ENCODE data around the gene RINL.

Gene RINL

DNA sequence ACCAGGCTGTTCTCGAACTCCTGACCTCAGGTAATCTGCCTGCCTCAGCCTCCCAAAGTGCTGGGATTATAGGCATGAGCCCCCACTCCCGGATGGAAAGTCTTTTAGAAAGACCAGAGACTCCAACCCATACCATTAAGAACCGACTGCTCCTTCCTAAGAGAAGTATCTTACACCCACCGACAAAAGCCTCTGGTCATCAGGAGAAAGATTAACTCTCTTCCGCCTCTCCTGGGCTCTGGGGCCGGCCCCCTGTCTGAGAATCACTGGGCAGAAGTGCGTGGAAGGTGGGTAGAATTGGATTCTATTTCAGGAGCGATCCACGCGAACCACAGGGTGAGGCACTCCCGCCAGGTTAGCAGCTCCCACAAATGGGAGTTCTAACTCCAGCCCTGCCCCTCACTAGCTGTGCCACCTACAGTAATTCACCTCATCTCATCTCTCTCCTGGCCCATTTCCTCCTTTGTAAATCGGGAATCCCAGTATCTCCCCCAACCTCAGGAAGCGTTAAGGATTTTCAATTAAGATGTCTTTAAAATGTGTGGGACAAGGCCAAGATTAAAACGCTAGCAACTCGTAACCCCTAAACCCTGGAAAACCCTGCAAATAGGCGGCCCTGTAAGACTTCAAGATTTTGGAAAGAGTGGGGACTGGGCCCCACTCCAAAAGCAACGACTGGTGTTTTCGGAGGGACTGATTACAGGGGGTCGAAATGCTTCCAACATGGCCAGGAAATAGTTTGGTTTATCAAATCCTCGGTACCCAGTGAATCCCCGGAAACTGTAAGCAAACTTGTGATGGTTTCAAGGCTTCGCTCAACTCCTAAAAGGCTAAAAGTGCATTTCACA is 29.6 kb downstream of the RINL start:
- DNase-seq: no peak

- DNase-seq: no peak
These were observed 32.0 kb downstream of the RINL start for GRCh38 chr19:38846097-38846496.

DNA sequence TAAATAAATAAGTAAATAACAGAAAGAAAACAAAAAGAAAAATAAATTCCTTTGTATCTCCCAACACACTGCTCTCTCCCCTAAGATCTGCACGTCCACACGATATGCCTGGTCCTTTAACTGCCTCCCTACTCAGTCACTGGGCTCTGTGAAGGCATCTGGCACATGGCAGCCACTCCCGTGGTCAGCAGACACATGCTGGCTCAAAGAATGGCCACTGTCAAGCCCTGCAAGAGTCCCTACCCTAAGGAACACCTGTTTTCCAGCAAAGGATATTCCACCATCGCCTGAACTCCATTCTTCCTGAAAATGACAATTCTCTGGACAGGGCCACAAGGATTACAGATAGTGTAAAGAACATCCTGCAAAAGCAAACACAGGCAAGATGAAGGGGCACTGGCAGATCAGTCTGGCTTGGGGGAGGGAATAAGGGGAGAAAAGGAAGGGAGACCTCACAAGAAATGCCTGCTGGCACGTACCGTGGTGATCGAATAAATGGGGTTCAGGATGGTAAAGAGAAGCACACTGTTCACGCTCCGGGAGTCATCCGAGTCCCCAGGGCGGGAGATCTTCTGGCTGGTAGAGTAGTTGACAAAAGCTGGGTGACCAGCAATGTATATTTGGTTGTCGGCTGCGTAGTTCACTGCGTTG is 32.6 kb downstream of the RINL start:
- no peak for DNase-seq

DNA sequence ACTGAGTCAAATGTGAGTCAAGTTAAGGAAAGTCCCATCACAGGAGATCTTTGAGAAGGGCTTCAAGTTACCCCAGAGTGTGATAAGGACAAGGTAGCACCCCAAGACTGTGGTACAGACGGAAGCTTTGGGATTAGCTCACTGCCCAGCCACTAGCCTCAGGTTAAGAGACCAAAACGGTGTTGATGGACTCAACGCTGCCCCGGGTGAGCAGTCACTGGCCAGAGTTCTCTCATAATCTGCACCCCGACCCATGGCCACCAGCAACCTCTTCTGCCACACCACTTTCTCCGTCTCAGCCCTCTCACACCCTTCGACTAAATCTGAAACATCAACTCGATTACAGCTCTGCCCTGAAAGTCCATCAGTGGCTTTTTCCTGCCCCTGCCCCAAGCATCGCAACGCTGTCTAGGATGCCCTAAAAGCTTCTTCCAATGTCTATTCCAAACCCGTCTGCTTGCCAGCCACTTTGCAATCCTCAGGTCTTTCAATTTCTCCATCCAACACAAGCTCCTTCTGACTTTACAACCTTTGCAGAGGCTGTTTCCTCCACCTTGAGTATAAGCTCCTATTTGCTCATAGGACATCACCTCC is 33.9 kb downstream of the RINL start:
- DNase-seq: no peak

GRCh38 chr19:38843175-38843758 is 34.8 kb downstream of the RINL start:
- no peak for DNase-seq

GRCh38 chr19:38842439-38843174 is 35.5 kb downstream of the RINL start:
- no peak for DNase-seq

GRCh38 chr19:38841787-38842438 is 36.2 kb downstream of the RINL start:
- no peak for DNase-seq

DNA sequence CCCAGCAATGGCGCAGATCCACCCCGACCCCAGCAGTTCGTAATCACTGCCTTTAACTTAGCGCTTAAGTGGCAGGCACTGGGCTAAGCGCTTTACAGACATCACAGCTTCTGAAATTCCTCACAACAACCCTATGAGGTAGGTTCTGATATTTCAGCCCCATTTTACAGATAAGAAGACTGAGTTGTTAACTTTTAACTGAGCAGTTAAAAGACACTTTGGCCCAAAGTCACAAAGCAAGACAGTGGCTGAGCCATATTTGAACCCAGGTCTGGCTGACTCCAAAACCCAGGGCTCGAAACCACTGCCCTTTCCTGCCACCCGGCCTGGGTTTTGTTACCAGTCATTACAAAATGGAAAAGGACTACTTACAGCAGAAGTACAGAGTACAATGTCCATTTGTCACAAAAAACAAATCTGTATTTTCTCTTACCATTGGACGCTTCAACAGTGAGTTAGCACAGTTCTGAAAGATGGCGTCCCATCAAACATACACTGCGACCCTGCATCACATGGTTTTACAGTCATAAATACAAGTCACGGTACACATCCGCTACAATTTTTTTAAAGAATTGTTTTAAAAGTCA is 36.8 kb downstream of the RINL start:
- no peak for DNase-seq

DNA sequence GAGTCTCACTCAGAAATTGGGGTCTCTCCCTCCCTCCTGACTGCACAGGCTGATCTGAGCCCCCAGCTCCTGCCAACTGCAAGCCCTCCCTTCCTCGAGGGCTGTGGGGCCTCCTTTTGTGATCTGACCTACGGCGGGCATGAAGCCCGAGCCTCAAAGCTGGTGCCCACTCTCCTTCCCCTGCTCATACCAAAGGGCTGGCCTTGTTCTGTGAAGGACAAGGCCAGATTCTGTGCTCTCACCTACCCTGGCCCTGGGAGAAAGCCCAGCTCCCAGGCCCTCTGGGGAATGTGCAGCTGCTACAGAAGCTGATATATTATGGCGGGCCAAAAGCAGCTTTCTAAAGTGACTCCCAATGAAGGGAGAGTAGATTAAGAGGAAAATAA is 37.5 kb downstream of the RINL start:
- DNase-seq: no peak

DNA sequence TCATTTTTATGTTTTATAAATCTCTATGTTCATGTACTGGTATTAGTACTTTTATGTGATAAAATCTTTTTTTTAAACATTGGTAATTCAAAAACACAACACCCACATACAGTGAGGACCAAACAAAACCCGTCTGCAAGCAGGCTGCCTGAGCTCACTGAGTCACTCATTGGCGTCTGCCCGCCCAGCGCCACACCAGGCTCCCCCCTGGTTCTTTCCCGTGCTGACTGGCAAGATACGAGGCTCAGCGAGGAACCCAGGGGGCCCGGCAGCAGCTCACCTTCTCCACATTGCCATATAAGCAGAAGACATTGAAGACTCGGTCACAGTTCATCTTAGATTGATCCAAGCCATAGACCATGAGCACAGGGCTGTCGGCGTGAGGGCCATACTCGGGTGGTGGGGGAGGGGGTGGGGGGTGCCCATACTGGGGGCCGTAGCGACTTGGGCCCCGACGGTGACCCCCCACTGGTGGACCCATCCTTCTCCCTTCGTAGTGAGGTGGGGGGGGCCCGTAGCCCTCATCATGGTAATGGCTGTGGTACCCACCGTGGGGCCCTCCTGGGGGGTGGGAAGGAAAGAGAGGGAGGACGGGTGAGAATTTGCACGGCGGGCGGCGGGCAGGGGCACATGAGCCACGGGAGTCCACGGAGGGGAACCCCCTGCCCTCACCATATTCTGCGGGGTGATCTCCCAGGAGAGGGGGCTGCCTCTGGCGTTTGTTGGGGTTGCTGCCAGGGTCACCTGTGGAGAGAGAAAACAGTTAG is 38.1 kb downstream of the RINL start:
- no peak for DNase-seq

DNA sequence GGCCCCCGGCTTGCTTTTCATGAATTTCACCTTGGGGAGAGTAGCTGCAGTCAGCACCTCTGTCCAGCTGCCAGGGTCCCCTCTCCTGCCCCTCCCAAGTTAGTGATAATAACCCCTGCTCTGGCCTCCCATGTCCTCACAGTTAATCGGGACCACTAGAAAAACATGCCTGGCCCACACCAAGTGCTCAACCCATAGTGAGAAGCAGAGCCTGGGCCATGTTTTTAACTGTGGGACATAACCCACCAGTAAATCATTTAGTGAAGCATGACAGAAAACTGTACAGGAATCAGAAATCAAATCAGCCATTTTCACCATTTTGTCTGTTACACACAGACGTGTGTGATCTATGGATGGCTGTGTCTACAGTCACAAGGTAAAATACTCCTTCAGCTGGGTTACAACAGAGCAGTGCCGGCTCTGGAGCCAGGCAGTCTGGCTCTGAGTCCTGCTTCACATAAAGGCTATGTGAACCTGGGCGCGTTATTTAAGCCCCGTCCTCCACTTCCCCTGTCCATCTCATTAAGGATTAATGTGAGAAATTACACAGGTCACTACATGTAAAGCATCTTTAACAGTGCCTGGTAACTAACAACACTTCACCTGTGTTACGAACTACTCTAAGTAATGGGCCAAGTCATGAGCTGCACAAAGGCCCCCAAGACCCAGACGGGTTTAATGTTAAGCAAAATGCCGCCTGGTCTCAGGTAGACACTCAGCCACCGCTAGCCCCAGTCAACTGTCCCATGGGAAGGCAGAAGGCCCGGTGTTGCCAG is 38.9 kb downstream of the RINL start:
- no peak for DNase-seq

DNA sequence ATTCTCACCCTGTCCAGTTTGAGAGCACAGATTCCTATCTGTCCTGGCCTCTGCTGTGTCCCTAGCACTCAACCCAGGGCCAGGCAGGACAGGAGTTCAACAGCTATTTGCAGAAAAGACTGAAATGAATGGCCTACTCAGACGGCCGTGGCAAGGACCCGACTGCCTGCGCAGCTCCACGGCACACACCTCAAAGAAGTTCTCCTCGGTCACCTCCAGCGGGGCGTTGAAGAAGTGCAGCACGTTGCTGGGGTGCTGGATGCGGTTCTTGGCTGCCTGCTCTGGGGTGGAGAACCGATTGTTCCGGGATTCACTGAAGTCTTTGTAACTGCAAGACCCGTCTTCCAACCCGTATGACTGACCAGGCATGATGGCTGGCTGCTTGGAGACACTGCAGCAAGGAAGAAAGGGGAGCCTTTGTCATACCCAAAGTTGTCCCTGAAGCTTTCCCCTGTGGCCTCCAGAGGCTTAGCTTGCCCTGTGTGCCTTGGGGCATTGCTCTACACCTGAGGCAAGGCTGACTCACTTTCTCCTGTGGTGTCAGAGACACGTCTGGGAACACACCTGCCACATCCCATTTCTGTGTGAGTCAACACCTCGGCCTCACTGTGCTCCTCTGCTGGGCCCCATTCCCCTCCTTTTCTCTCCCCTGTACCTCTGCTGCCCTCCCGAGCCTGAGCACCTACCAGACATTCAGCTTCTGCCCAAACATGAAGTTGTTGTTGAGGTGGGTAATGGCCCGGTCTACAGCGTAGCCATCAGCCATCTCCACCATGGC is 39.7 kb downstream of the RINL start:
- DNase-seq: no peak

- DNase-seq: no peak
These were observed 40.4 kb downstream of the RINL start for GRCh38 chr19:38837656-38838121.

- DNase-seq: no peak
These were observed 41.0 kb downstream of the RINL start for GRCh38 chr19:38836983-38837626.

GRCh38 chr19:38836159-38836982 is 41.7 kb downstream of the RINL start:
- no peak for DNase-seq

GRCh38 chr19:38834590-38834989 is 43.5 kb downstream of the RINL start:
- no peak for DNase-seq

DNA sequence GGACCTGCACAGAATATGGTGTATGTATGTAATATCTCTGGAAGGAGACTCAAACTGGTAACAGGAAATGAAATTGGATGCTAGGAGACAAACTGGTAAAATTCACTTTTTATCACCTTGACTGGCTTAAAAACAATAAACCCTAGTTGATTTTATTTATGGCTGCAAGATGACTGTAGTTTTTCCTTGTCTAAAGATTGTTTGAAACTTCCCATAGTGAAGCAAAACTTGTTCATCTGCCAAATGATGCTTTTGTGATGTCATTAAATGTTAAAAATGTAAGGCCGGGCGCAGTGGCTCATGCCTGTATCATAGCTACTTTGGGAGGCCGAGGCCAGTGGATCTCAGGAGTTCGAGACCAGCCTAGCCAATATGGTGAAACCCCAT is 44.0 kb downstream of the RINL start:
- no peak for DNase-seq

DNA sequence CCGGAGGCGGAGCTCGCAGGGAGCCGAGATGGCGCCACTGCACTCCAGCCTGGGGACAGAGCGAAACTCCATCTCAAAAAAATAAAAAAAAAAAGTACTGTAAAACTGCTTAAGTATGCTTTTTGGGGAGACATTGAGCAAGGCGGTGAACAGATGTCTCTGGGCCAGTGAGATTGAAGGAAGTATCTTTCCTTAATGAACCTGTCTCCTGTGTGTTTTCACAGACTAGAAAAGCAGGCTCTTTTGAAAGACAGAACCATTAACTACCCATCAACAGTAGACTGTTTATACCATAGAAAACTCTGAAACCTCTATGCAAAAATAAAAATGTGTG is 45.0 kb downstream of the RINL start:
- DNase-seq: no peak
